Measurements from ENCODE around the gene GPC5.

GPC5 gene

GRCh38 chr13:92379371-92379770 is 981.0 kb downstream of the GPC5 start:
- DNase-seq (ENCODE audit: low read depth), result no peak

- DNase-seq (ENCODE audit: low read depth), result no peak
Observed at GRCh38 chr13:92384410-92384809, 986.0 kb downstream of the GPC5 start.

GRCh38 chr13:92387245-92387644 is 988.8 kb downstream of the GPC5 start:
- DNase-seq (ENCODE audit: low read depth), result no peak

- DNase-seq (ENCODE audit: low read depth), result no peak
Observed at GRCh38 chr13:92390217-92390616, 991.8 kb downstream of the GPC5 start.

GRCh38 chr13:92403606-92404005 is 1005.2 kb downstream of the GPC5 start:
- no peak for DNase-seq (ENCODE audit: low read depth)

- no peak for DNase-seq (ENCODE audit: low read depth)
Observed at GRCh38 chr13:92407858-92408257, 1009.4 kb downstream of the GPC5 start.

GRCh38 chr13:92412481-92412880 is 1014.1 kb downstream of the GPC5 start:
- no peak for DNase-seq (ENCODE audit: low read depth)

GRCh38 chr13:92412996-92413395 is 1014.6 kb downstream of the GPC5 start:
- DNase-seq (ENCODE audit: low read depth), result no peak

GRCh38 chr13:92413452-92413851 is 1015.0 kb downstream of the GPC5 start:
- no peak for DNase-seq (ENCODE audit: low read depth)

- no peak for DNase-seq (ENCODE audit: low read depth)
Observed at GRCh38 chr13:92414851-92415250, 1016.4 kb downstream of the GPC5 start.

GRCh38 chr13:92415781-92416180 is 1017.4 kb downstream of the GPC5 start:
- no peak for DNase-seq (ENCODE audit: low read depth)

- no peak for DNase-seq (ENCODE audit: low read depth)
Observed at GRCh38 chr13:92418818-92419412, 1020.5 kb downstream of the GPC5 start.

GRCh38 chr13:92429231-92429630 is 1030.8 kb downstream of the GPC5 start:
- no peak for DNase-seq (ENCODE audit: low read depth)

GRCh38 chr13:92433386-92433785 is 1035.0 kb downstream of the GPC5 start:
- no peak for DNase-seq (ENCODE audit: low read depth)

GRCh38 chr13:92433963-92434362 is 1035.5 kb downstream of the GPC5 start:
- no peak for DNase-seq (ENCODE audit: low read depth)

- DNase-seq (ENCODE audit: low read depth), result no peak
Observed at GRCh38 chr13:92436924-92437323, 1038.5 kb downstream of the GPC5 start.

- DNase-seq (ENCODE audit: low read depth), result no peak
Observed at GRCh38 chr13:92444244-92444643, 1045.8 kb downstream of the GPC5 start.

- no peak for DNase-seq (ENCODE audit: low read depth)
Observed at GRCh38 chr13:92451060-92451459, 1052.6 kb downstream of the GPC5 start.

GRCh38 chr13:92452840-92453239 is 1054.4 kb downstream of the GPC5 start:
- DNase-seq (ENCODE audit: low read depth), result no peak

- no peak for DNase-seq (ENCODE audit: low read depth)
Observed at GRCh38 chr13:92459306-92459705, 1060.9 kb downstream of the GPC5 start.

GRCh38 chr13:92460479-92460878 is 1062.1 kb downstream of the GPC5 start:
- no peak for DNase-seq (ENCODE audit: low read depth)

GRCh38 chr13:92461402-92461801 is 1063.0 kb downstream of the GPC5 start:
- no peak for DNase-seq (ENCODE audit: low read depth)

GRCh38 chr13:92461831-92462230 is 1063.4 kb downstream of the GPC5 start:
- DNase-seq (ENCODE audit: low read depth), result no peak

GRCh38 chr13:92463134-92463533 is 1064.7 kb downstream of the GPC5 start:
- no peak for DNase-seq (ENCODE audit: low read depth)
